Stomach (tissue), 4 donors: ENCODE measurements around the gene RAPGEF1.

Experiments
- CTCF ChIP-seq, 7 experiments: fragments of 450-650 bp in 4 of 7; fragments of 200-600 bp in 3 of 7; sonication (generic) in 3 of 7; IDR thresholded peaks; one replicate each; pipeline ENCODE4 v1.5.1; 2016 to 2019; ENCODE audit warnings: antibody characterized with exemption in 7 of 7, control low read depth in 2 of 7, mild to moderate bottlenecking in 1 of 7
- POLR2AphosphoS5 ChIP-seq, 3 donors: sonication (generic); formaldehyde crosslinking; IDR thresholded peaks; one replicate each; pipeline ENCODE4 v1.6.1; 2016; ENCODE audit warnings: antibody characterized with exemption in 3 of 3

GRCh38 chr9:131642496-131643083, 97.3 kb downstream of the RAPGEF1 start:
- no peak for TF ChIP-seq POLR2AphosphoS5 (IDR thresholded peaks at IDR 0.05)
- TF ChIP-seq CTCF (IDR thresholded peaks at IDR 0.05) = no peak
